Activated CD8-positive, alpha-beta memory T cell treated with anti-CD3 and anti-CD28 coated beads, Interleukin-2, amount 50 U/mL, for 1 hour (primary cell): ENCODE results near the gene FLYWCH1.

Source experiments
- DNase-seq: peaks from one replicate; pipeline ENCODE4 v3.0.0-alpha.2; 2020; ENCODE audit errors: extremely low read depth

FLYWCH1 gene

DNA sequence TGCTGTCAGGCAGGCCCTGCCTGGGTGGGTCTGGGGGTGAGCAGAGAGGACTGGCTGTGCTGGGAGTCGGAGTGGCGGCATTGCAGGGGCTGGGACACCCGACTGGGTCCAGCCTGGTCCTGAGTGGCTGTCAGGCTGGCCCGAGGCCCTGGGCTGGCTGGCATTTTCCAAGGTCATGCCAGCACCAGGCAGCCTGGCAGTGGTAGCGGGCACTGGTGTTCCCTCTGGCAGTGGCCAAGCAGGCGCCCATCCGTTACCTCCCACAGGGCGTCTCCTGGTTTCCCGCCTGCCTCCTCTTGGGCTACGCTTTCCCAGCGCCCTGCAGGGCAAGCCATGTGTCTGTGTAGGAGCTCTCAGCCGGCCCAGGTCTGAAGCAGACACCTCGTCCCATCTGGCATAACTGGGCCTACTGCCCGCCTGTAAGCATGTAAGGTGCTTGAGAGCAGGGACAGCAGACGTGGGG lies 74.2 kb downstream of the FLYWCH1 start:
- DNase-seq: no peak

DNA sequence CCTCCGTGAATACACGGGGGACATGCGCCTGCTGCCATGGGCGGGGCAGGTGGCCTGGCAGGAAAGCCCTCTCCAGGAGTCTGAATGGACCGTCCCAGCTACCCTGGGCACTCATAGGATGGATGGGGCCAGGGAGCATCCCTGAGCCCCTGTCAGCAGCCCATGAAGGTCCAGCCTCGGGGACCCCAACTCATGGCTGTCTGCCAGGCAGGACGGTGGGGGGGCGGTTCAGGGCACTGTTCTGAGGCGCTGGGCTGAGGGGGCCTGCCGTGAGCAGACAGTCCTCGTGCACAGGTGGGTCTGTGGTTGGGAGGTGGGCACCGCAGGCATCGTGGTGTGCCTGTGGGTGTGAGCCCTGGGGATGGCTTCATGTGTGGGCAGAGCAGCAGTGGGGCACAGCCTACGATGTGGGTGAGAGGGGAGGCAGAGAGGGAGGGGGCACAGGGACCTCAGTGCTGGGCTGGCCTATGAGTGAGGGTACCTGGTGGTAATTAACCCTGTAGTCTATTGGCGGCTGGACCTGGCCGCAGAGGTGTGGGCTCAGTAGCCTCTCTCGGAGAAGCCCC lies 75.0 kb downstream of the FLYWCH1 start:
- DNase-seq: no peak

DNA sequence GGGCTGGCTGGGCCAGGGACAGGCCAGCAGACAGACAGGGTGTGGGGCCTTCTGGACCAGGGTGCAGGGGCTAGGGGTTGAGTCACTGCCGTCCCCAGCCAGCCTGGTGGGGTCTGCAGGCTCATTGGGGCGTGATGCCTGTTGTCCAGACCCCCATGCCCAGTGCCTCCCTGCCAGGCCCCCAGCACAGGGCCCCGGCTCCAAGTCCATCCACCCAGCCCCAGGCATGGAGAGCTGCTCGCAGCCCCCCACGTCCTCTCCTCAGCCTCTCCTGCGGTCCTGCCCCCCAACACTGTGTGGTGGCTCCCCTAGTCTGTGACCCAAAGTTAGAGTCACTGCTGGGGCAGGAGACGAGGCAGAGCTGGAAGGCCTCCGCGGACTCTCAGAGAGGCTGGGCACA lies 75.6 kb downstream of the FLYWCH1 start:
- DNase-seq: no peak

DNA sequence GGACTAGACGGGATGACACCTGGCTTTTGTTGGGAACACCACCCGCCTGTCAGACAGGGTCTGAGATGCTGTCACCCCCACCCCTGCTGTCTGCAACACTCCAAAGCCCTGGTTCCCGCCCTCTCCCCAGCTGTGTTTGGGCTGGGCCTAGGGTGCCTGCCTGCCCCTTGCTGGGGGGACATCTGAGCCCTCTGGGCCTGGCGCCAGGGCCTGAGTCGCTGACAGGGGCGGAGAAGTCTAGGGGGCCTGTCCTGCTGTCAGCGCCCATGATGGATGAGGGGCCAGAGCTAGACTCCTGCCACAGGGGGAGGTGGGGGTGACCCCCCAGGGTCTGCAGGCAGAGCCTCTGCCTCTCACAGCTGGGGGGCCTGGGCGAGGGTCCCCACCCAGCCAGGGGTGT lies 76.1 kb downstream of the FLYWCH1 start:
- no peak for DNase-seq

DNA sequence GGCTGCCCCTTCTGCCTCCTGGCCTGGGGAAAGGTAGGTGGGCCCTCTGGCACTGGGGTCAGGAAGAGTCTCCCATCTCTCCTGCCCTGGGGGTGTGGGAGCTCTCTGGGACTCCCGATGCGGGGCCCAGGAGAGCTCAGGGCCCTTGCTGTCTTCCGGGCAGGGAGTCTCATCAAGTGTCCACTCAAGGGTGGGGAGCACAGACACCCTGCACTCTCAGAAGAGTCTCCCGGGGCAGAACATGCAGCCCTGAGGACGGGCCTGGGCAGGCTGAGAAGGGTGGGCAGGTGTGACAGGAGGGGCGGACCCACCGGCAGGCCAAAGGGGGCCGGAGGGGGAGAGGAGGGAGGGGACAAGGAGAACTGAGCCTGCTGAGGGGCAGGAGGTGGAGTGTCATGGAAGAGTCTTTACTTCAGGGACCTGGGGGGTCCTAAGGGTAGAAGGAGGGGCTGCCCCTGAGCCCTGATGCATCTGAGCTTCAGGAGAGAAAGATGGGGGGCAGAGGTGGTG lies 76.9 kb downstream of the FLYWCH1 start:
- no peak for DNase-seq

DNA sequence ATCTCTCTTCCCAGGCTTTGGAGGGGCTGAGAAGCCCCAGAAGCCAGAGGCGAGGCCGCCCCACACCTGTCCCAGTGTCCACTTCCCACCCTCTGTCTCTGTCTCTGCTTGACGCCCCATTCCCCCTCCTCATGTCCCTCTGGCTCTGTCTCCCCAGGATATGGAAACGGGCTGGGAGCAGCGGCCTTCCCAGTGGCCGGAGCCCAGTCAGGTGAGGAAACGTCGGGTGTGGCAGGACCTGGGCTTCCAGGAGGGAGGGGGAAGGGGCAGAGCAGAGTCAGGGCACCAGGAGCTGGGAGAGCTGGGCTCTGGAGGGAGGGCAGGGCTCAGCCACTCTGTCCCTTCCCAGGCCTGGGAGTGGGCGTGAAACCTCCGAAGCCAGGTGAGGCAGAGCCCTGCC lies 79.2 kb downstream of the FLYWCH1 start:
- DNase-seq: no peak

DNA sequence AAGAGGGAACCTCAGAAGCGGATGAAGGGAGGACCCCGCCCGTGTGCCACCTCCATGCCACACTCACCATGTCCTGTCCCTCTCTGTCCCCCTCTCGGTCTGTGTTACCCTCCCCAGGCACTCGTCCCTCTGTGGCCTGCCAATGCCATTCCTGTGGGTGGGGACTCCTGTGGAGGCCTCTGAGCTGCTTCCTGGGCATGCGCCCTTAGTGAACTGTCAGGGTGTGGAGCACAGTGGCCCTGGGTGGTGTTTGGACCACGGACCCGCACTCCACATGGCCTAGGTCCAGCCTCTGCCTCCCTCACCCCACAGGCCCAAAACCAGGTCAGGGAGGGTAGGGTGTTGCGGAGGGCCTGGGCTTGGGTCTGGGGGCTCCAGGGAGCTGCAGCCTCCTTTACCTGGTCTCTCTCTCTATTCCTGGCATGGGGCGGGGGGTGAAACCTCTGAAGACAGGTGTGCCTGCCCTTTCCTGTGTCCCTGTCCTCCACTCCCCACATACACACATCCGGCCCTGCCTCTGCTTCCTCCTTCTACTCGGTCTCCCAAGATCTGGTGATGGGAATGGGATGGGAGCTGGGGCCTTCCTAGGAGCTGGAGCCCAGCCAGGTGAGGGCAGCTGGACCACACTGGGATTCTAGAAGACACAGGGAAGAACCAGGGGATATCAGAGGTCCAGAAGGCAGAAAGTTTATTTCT lies 80.0 kb downstream of the FLYWCH1 start:
- DNase-seq: no peak

DNA sequence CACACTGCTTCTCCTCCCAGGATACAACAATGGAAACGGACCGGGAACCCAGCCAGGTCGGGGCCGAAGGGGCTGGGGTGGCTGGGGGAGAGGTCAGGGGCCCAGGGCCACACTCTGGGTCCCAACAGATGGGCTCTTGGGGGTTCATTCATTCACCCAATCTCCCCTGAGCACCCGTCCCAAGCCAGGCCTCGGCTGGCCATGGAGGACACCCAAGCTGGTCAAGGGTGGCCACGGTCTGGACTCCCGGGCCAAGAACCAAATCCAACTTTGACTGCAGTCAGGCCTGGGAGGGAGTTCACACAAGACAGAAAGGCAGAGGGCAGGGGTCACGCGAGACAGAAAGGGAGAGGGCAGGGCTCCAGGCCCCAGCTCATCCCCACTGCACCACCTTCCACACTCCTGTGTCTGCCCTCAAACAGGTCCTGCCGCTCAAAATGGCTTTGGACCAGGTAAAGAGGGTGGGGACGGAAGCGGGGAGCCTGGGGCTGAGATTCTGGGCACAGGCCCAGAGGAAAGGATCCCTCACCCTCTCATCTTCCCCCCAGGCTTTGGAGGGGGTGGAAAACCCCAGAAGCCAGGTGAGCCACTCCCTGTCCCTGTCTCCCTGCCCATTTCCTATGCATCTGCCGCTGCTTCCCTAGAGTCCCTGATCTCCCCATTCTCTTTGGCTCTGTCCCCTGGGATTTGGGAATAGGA lies 80.8 kb downstream of the FLYWCH1 start:
- no peak for DNase-seq

DNA sequence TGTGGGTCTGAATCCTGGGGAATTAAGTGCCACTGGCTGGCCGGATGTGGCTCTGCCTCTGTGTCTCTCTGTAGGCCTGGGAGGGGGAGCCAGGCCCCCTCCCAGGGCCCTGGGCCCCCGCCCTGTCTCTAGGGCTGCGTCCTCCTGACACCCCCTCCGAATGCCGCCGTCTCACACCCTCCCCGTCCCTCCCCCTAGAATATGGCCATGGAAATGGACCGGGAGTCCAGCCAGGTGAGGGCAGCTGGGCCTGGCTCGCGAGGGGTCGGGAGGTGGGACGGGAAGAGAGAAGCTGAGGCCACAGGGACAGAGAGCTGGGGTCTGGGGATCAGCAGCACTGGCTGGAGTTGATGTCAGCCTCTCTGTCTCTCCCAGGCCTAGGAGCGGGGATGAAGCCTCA lies 84.6 kb downstream of the FLYWCH1 start:
- DNase-seq: no peak

DNA sequence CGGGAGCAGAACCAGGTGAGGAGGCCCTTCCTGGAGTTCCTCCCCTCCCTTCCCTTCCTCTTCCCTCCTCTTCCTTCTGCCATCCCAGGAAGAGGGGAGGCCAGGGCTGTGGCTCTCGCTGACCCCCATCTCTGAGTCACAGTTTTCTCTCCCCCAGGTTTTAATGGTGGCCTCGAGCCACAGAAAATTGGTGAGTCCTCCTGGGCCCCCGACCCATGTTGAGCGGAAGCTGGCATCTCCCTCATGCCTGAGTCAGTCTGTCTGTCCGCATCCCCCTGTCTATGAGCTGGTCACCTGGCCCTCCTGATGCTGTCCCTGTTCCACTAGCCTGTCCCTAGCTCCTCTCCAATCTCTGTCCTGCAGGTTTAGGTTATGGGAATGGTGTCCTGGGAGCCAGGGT lies 88.2 kb downstream of the FLYWCH1 start:
- DNase-seq: no peak

DNA sequence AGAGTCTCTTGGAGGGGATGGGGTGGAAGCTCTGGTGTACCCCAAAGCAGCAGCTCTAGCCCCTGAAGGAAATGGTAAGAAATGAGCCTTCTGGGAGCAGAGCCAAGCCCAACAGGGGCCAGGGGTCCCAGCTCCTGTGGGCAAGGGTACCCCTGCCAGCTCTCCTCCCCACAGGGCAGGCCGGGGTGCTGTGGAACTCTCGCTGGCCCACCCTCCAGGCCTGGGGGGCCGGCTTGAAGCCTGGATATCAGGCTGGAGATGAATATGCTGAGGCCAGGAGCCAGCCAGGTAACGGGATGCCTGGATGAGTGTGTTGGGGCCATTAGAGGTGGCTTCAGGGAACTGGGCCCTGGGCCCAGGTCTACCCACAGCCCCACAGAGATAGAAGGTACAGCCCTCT lies 88.8 kb downstream of the FLYWCH1 start:
- no peak for DNase-seq
